CD4-positive, CD25-positive, alpha-beta regulatory T cell (primary cell): Measurements from ENCODE around the gene PDE6D. TPM values are rescaled to one million over a fixed set of nuclear protein-coding genes. Genes with fewer than 3 reads are reported as not detected.

ENCODE experiments used
- ATAC-seq, 2 donors: fragments of 150-1000 bp; cut with Tn5 transposase; one replicate each; pipeline ENCODE4 v1.10.0; 2021; ENCODE audit warnings: low read depth in 2 of 2, moderate number of reproducible peaks in 2 of 2, moderate library complexity in 1 of 2
- DNase-seq, 3 donors: peaks; one replicate each; pipeline versions ENCODE4 v3.0.0 to v3.0.0-alpha.2; 2012 to 2022; ENCODE audit warnings: mixed read lengths in 1 of 3
- H3K27ac ChIP-seq: one replicate; pipeline ENCODE4 v1.7.0; 2013; ENCODE audit warnings: mild to moderate bottlenecking, low read length; ENCODE audit not compliant: insufficient read depth, poor library complexity, severe bottlenecking
- H3K27me3 ChIP-seq: one replicate; pipeline ENCODE4 v1.7.0; 2013; ENCODE audit warnings: low read length; ENCODE audit not compliant: control insufficient read depth, insufficient read depth
- H3K36me3 ChIP-seq: one replicate; pipeline ENCODE4 v1.7.0; 2013; ENCODE audit warnings: mild to moderate bottlenecking, low read length, moderate library complexity; ENCODE audit not compliant: control insufficient read depth, insufficient read depth
- H3K4me1 ChIP-seq: 2 replicates; pipeline ENCODE4 v1.7.0; 2013; ENCODE audit warnings: mild to moderate bottlenecking, low read length; ENCODE audit not compliant: insufficient read depth, control insufficient read depth, poor library complexity, severe bottlenecking
- H3K4me3 ChIP-seq: one replicate; pipeline ENCODE4 v1.7.0; 2013; ENCODE audit warnings: low read depth, mild to moderate bottlenecking, low read length, moderate library complexity
- H3K9me3 ChIP-seq, 2 experiments: 1 replicate in 1 of 2; 2 replicates in 1 of 2; pipeline ENCODE4 v1.7.0; 2013; ENCODE audit warnings: low read length in 2 of 2, mild to moderate bottlenecking in 1 of 2, moderate library complexity in 1 of 2; ENCODE audit not compliant: control insufficient read depth in 2 of 2
- H3K27ac Mint-ChIP-seq, 3 donors: one replicate each; pipeline ENCODE4 v1.8.0; 2020 to 2022; ENCODE audit warnings: mild to moderate bottlenecking in 3 of 3, mixed read lengths in 3 of 3, moderate library complexity in 2 of 3
- H3K27me3 Mint-ChIP-seq: one replicate; pipeline ENCODE4 v1.8.0; 2022; ENCODE audit warnings: mild to moderate bottlenecking, mixed read lengths
- H3K36me3 Mint-ChIP-seq: one replicate; pipeline ENCODE4 v1.8.0; 2020; ENCODE audit warnings: mixed read lengths
- H3K4me1 Mint-ChIP-seq, 4 donors: one replicate each; pipeline ENCODE4 v1.8.0; 2020 to 2022; ENCODE audit warnings: mixed read lengths in 4 of 4, mild to moderate bottlenecking in 1 of 4
- H3K4me3 Mint-ChIP-seq, 4 donors: one replicate each; pipeline ENCODE4 v1.8.0; 2020 to 2022; ENCODE audit warnings: mild to moderate bottlenecking in 4 of 4, mixed read lengths in 4 of 4, moderate library complexity in 3 of 4
- H3K9me3 Mint-ChIP-seq, 7 donors: one replicate each; pipeline ENCODE4 v1.8.0; 2020 to 2022; ENCODE audit warnings: mixed read lengths in 7 of 7, mild to moderate bottlenecking in 3 of 7, moderate library complexity in 2 of 7
- polyA plus RNA-seq, 4 donors: library from polyadenylated mRNA; unstranded; fragments of 300-500 nt; fragmentation: Illumina TruSeq; gene quantifications; one replicate each; pipeline ENCODE4 v1.2.3, GENCODE V29; 2021
- total RNA-seq: library from RNA; stranded (reverse); gene quantifications from one replicate; pipeline ENCODE4 v1.2.3, GENCODE V29; 2022

PDE6D gene
- total and polyA plus RNA-seq, 5 donors from 2014 or later = 25.7 to 82.2 (median 59.5) TPM

DNA sequence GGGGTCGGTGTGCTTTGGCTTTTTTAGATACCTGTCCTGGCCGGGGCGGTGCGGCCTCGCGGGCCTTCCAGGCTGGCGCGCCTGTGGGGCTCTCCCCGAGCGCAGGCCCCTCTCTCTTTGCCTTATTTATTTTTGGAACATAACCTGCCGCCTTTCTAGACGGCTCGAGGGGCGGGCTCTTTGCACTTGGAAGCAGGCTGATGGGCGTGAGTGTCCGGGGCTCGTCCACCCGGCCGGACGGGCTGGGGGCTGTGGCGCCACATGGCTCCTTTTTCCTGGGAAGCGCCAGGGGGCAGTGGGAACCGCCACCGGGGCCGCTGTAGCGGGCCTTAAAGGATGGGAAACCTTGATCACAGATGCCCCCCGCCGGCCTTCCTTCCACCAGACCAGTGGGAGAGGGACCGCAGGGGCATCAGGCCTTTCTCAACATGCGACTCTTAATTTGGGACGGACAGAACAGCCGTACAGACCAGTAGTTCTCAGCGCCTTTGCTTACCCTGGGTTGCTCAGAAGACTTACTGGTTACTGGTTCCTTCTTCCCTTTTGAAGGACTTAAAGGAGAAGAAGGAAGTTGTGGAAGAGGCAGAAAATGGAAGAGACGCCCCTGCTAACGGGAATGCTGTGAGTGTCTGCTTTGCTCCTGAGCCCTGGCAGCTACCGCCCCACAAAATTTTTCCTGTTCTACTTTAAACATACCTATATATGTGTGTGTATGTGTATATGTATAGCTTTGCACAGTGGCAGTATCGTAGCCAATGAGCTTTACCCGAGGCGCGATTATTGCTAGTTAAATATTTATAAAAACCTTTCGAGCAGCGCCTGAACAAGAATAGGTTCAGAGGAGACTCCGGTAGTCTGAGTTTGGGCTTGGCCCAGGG is 70.0 kb downstream of the PDE6D start:
- ATAC-seq = no peak
- H3K9me3 ChIP-seq = no peaks in the 10 kb centered on the region
- peak overlapping the region; percentile 91 for H3K4me3 ChIP-seq
- H3K27ac ChIP-seq = peak overlapping the region; percentile 90
- H3K36me3 ChIP-seq = peaks cover 18% of the 10 kb centered on the region
- DNase-seq = peak in 2 of 3 donors; percentile 28 to 34
- Mint-ChIP-seq H3K4me1 (peaks cover 11 to 52% (median 33%) of the 10 kb centered on the region in 4 donors), H3K4me3 (peak overlapping the region; percentile 88 to 96 (median 92)), H3K27me3 (peaks cover 36% of the 10 kb centered on the region), H3K9me3 (peaks cover 0 to 8% (median 0%) of the 10 kb centered on the region in 7 donors), H3K36me3 (peaks cover 19% of the 10 kb centered on the region), H3K27ac (peak overlapping the region; percentile 87 to 97 (median 96))
- H3K27me3 ChIP-seq = no peaks in the 10 kb centered on the region
- H3K4me1 ChIP-seq = peaks cover 53% of the 10 kb centered on the region

DNA sequence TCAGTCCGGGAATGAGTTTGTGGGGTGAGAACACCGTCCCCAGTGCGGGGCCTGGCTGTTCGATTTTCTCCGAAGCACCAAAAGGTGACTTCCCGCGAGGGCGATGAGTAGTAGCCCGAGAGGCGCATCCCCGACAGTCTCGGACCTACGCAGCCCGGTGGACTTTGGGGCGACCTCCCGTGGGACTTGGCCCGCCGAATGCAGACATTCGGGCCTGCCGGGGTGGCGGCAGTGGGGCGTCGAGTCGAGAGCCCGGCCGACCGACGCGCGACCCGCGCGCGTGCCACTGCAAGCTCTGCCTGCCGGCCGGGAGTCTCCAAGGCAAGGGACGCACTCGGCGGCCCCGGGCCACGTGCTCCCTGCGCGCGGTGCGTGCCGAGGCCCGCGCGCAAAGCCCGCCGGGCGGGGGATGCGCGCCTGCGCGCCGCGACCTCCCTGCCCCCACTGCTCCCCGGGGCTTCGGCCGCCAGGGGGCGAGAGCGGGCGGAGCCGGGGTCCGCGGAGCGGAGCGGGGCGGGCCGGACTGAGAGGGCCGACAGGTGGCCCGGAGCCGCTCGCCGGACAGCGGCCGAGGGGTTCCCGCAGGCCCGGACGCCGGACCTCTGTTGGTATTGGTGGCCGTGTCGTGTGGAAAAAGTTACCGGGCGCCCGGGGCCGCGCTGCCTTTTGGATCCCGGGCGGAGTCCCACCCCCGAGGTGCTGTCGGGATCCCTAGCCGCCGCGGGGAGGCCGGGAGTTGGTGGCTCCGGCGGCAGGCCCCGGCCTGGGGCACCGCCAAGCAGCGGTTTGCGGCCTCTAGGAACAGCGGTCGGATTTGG is 70.9 kb downstream of the PDE6D start:
- DNase-seq (peak; percentile 77 to 88 (median 87)), ATAC-seq (peak; percentile 17 to 20)
- Histone ChIP-seq H3K27ac (peak overlapping the region; percentile 90), H3K4me3 (peak overlapping the region; percentile 74), H3K9me3 (no peaks in the 10 kb centered on the region), H3K36me3 (peaks cover 18% of the 10 kb centered on the region), H3K4me1 (peaks cover 57% of the 10 kb centered on the region), H3K27me3 (no peaks in the 10 kb centered on the region)
- Mint-ChIP-seq H3K4me1 (peaks cover 9 to 54% (median 35%) of the 10 kb centered on the region in 4 donors), H3K27me3 (peaks cover 36% of the 10 kb centered on the region), H3K27ac (peak overlapping the region; percentile 74 to 100 (median 92)), H3K36me3 (peaks cover 19% of the 10 kb centered on the region), H3K9me3 (peaks cover 0 to 8% (median 0%) of the 10 kb centered on the region in 7 donors), H3K4me3 (peak overlapping the region; percentile 92 to 98 (median 94))

DNA sequence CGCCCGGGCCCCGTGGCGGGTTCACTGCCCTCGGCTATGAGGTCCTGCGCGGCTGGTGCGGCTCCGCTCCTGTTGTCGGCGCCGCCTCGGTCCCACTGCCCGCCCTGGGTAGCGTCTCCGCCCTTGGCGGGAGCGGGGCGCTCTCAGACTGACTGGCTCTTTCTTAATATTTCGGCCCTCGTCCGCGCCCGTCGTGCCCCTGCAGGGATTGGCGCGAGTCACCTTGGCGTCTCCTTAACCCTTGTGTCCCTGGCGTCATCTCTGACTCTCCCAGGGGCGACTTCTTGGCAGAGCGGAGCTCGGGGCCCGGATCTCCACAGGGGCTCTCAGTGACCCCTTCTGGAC is 71.5 kb downstream of the PDE6D start:
- Histone ChIP-seq H3K4me3 (peak overlapping the region; percentile 74), H3K36me3 (peaks cover 18% of the 10 kb centered on the region), H3K9me3 (no peaks in the 10 kb centered on the region), H3K27me3 (no peaks in the 10 kb centered on the region), H3K4me1 (peaks cover 56% of the 10 kb centered on the region), H3K27ac (peak overlapping the region; percentile 90)
- ATAC-seq = no peak
- peaks cover 7 to 53% (median 36%) of the 10 kb centered on the region in 4 donors for H3K4me1 Mint-ChIP-seq
- peaks cover 19% of the 10 kb centered on the region for H3K36me3 Mint-ChIP-seq
- DNase-seq = peak in 2 of 3 donors; percentile 34 to 59
- peaks cover 36% of the 10 kb centered on the region for H3K27me3 Mint-ChIP-seq
- H3K9me3 Mint-ChIP-seq = peaks cover 0 to 8% (median 0%) of the 10 kb centered on the region in 7 donors
- peak overlapping the region; percentile 92 to 98 (median 94) for H3K4me3 Mint-ChIP-seq
- H3K27ac Mint-ChIP-seq = peak overlapping the region; percentile 74 to 100 (median 92)

DNA sequence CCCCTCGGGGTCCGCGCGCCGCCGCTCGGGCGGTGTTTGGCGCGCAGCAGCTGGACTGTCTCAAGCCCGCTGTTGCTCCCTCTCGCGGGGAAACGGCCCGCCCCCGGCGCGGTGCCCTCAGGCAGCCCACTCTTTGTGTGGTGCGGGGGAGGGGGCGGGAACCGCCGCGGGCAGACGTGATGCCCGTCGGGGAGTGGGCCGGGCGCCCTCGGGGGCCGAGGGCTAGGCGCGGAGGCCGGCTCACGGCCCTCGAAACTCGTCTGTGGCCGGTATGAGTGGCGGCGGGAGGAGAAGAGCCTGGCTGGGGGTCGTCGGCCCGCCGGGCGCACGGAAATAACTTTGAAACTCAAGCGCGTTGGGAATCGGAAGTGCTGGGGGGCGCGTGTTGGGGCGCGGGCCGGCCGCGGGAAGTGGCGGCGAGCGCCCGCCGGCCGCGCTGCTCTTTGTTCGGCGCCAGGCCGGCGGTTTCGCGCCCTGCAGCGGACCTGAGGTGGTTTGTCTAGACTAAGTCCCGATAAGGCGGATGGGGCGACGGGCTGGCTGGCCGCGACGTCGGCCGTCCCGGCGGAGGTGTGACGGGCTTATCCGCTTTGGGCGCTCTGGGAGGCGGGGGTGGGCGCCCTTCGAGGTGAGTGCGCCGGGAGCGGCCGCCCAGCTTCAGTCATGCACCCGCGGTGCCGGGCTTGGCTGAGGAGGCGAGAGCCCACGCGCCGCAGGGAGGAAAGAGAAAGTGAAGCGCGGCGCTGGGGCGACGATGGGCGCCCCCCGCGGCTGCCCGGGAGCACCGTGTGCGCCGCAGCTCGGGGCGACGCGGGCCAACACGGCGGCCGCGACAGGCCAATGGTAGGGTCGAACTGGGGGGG is 72.1 kb downstream of the PDE6D start:
- peaks cover 0 to 8% (median 0%) of the 10 kb centered on the region in 7 donors for H3K9me3 Mint-ChIP-seq
- peak; percentile 44 to 65 (median 64) for DNase-seq
- H3K27ac Mint-ChIP-seq = peak overlapping the region in 2 of 3 donors; percentile 99 to 100
- no peaks in the 10 kb centered on the region for H3K9me3 ChIP-seq
- H3K4me3 ChIP-seq = peak overlapping the region; percentile 37
- H3K36me3 Mint-ChIP-seq = peaks cover 21% of the 10 kb centered on the region
- peaks cover 18% of the 10 kb centered on the region for H3K36me3 ChIP-seq
- H3K4me3 Mint-ChIP-seq = peak overlapping the region; percentile 98 to 100 (median 100)
- H3K27me3 ChIP-seq = no peaks in the 10 kb centered on the region
- ATAC-seq = no peak
- H3K27ac ChIP-seq = peak overlapping the region; percentile 90
- H3K4me1 Mint-ChIP-seq = peaks cover 7 to 55% (median 38%) of the 10 kb centered on the region in 4 donors
- peaks cover 36% of the 10 kb centered on the region for H3K27me3 Mint-ChIP-seq
- peaks cover 54% of the 10 kb centered on the region for H3K4me1 ChIP-seq

DNA sequence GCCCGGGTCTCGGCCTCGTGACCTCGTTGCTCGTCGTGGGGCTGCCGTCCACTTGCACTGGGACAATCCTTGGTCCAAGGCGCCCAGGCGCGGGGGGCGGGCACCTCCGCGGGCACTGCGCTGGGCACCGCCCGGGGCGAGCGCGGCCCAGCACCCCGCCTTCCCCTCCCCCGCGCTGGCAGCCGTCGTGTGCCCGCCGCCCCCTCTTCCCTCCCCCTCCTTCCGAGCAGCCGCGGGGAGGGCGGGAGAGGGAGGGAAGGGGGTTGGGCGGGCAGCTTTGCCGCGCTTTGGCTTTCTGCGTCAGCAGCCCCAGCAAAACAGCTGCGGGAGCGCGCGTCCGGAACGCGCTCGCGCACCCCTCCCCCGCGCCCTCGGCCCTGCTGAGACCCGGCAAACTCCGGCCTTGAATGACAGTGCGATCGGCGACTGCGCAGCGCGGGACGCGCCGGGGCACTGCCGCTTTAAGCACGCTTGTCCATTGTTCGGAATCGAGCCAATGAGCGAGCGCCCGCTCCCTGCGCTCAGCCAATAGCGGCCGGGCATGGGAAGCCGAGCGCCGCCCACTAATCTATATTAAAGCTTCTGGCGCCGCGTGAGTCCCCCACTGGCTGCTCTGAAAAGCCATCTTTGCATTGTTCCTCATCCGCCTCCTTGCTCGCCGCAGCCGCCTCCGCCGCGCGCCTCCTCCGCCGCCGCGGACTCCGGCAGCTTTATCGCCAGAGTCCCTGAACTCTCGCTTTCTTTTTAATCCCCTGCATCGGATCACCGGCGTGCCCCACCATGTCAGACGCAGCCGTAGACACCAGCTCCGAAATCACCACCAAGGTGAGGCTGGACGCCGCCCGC is 72.9 kb downstream of the PDE6D start, which contains the start of gene PTMA:
Gene PTMA, plus strand, starts transcription at position 599 of the 846 bp plus-strand sequence. Its CDS starts 182 bp downstream, at position 781.
- peak within 1 kb of the TSS; percentile 100 for H3K27ac Mint-ChIP-seq
- peak within 1 kb of the TSS; percentile 98 to 100 (median 100) for H3K4me3 Mint-ChIP-seq
- ATAC-seq (peak; percentile 75 to 78), DNase-seq (peak; percentile 99 to 100 (median 100))
- peaks cover 22% of the 10 kb centered on the region for H3K36me3 Mint-ChIP-seq
- peaks cover 29% of the 10 kb centered on the region for H3K27me3 Mint-ChIP-seq
- peak within 1 kb of the TSS; percentile 100 for H3K27ac ChIP-seq
- H3K4me3 ChIP-seq = peak within 1 kb of the TSS; percentile 87
- H3K27me3 ChIP-seq = no peaks in the 10 kb centered on the region
- peaks cover 16% of the 10 kb centered on the region for H3K36me3 ChIP-seq
- H3K4me1 ChIP-seq = peaks cover 46% of the 10 kb centered on the region
- H3K9me3 Mint-ChIP-seq = peaks cover 0 to 8% (median 0%) of the 10 kb centered on the region in 7 donors
- no peaks in the 10 kb centered on the region for H3K9me3 ChIP-seq
- H3K4me1 Mint-ChIP-seq = peaks cover 7 to 50% (median 32%) of the 10 kb centered on the region in 4 donors

DNA sequence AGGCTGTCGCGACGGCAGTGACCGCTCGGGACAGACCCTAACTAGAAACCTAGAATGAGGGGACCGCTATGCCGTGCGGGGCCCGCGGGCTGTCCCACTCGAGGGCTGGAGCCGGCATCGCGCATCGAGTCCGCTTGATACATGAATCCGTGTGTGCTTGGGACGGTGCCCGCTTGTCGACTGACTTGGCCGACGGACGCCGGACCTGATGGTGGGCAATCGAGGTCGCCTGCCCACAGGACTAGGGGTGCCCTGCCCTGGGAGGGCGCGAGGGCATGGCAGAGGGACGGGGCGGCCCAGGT is 73.5 kb downstream of the PDE6D start:
- ATAC-seq = no peak
- DNase-seq = peak in 2 of 3 donors; percentile 40 to 67
- H3K4me1 Mint-ChIP-seq = peaks cover 7 to 48% (median 31%) of the 10 kb centered on the region in 4 donors

More for the DNA sequence above, 73.5 kb downstream of the PDE6D start:
- Histone ChIP-seq H3K27ac (peak overlapping the region; percentile 100), H3K9me3 (no peaks in the 10 kb centered on the region), H3K27me3 (no peaks in the 10 kb centered on the region), H3K4me3 (peak overlapping the region; percentile 87), H3K36me3 (peaks cover 15% of the 10 kb centered on the region), H3K4me1 (peaks cover 46% of the 10 kb centered on the region)
- peaks cover 29% of the 10 kb centered on the region for H3K27me3 Mint-ChIP-seq
- H3K4me3 Mint-ChIP-seq = peak overlapping the region; percentile 93 to 99 (median 96)
- H3K27ac Mint-ChIP-seq = peak overlapping the region; percentile 100
- peaks cover 0 to 8% (median 0%) of the 10 kb centered on the region in 7 donors for H3K9me3 Mint-ChIP-seq
- peaks cover 22% of the 10 kb centered on the region for H3K36me3 Mint-ChIP-seq
